Ishikawa (cell line): ENCODE measurements around the gene TERB1.

Experiments
- CEBPB ChIP-seq: IDR thresholded peaks from 2 replicates; pipeline ENCODE4 v1.6.1; 2012
- EGR1 ChIP-seq: IDR thresholded peaks from 2 replicates; pipeline ENCODE4 v1.6.1; 2012
- EP300 ChIP-seq: IDR thresholded peaks from 2 replicates; pipeline ENCODE4 v1.6.1; 2012; ENCODE audit warnings: borderline replicate concordance
- NFIC ChIP-seq: IDR thresholded peaks from 2 replicates; pipeline ENCODE4 v1.6.1; 2012
- TAF1 ChIP-seq: IDR thresholded peaks from 2 replicates; pipeline ENCODE4 v1.6.1; 2012; ENCODE audit warnings: low read depth, mild to moderate bottlenecking
- TF ChIP-seq, protein P1 (sequence below): IDR thresholded peaks from 2 replicates; pipeline ENCODE4 v1.6.1; 2012; ENCODE audit warnings: low read depth, mild to moderate bottlenecking

DNA sequence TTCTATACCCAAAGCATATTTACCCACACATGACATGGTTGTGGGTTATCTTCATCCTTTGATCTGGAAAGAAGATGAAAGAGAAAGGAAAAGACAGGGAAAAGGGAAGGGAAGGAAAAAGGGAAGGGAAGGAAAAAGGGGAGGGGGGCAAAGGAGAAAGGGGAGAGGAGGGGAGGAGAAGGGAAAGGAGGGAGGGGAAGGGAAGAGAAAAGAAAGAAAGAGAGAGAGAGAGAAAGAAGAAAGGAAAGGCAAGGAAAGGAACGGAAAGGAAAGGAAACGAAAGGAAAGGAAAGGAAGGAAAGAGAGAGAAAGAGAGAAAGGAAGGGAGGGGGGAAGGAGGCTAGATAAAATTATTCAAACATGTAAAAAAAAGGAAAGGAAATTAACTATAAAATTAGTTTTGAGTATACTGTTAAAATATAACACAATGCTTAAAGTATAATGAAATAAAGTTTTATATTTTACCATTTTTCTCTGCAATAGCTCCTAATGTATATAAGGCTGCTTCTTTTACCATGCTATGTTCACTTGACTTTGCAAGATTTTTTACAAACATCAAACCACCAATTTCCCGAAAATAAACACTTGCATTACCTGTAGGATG lies 11.2 kb downstream of the TERB1 start:
- no peak for TF ChIP-seq CEBPB
- TF ChIP-seq, protein P1, sequence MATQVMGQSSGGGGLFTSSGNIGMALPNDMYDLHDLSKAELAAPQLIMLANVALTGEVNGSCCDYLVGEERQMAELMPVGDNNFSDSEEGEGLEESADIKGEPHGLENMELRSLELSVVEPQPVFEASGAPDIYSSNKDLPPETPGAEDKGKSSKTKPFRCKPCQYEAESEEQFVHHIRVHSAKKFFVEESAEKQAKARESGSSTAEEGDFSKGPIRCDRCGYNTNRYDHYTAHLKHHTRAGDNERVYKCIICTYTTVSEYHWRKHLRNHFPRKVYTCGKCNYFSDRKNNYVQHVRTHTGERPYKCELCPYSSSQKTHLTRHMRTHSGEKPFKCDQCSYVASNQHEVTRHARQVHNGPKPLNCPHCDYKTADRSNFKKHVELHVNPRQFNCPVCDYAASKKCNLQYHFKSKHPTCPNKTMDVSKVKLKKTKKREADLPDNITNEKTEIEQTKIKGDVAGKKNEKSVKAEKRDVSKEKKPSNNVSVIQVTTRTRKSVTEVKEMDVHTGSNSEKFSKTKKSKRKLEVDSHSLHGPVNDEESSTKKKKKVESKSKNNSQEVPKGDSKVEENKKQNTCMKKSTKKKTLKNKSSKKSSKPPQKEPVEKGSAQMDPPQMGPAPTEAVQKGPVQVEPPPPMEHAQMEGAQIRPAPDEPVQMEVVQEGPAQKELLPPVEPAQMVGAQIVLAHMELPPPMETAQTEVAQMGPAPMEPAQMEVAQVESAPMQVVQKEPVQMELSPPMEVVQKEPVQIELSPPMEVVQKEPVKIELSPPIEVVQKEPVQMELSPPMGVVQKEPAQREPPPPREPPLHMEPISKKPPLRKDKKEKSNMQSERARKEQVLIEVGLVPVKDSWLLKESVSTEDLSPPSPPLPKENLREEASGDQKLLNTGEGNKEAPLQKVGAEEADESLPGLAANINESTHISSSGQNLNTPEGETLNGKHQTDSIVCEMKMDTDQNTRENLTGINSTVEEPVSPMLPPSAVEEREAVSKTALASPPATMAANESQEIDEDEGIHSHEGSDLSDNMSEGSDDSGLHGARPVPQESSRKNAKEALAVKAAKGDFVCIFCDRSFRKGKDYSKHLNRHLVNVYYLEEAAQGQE: no peak
- TF ChIP-seq EGR1: no peak
- no peak for TF ChIP-seq TAF1
- TF ChIP-seq EP300: no peak
- TF ChIP-seq NFIC: no peak
